ENCODE results near the gene CELF2. TPM values are rescaled to one million over a fixed set of nuclear protein-coding genes. Genes with fewer than 3 reads are reported as not detected.
"Not testable (repeated sequence)": the region's sequence is repeated elsewhere in the genome, so short reads cannot be mapped to it uniquely, and the experiment has no call there.

CELF2 gene
- total RNA-seq, 2 donors from 2014 or later = 116 to 124 TPM

- not testable (repeated sequence) for DNase-seq; H3K4me3 Mint-ChIP-seq; H3K9me3 Mint-ChIP-seq; ATAC-seq (replicated peaks in 1 of 2); H3K36me3 Mint-ChIP-seq (ENCODE audit: insufficient read depth in 2 of 2); H3K27me3 Mint-ChIP-seq (ENCODE audit: low read depth); H3K27ac Mint-ChIP-seq
- H3K4me1 Mint-ChIP-seq (ENCODE audit: low read depth) = peaks cover 13% of the 10 kb centered on the region
Observed at GRCh38 chr10:11366889-11367288, 349.2 kb downstream of the CELF2 start.

GRCh38 chr10:11367505-11367904 is 349.8 kb downstream of the CELF2 start:
- no peak overlapping the region for H3K27ac Mint-ChIP-seq
- no peak for ATAC-seq (replicated peaks in 1 of 2)
- H3K27me3 Mint-ChIP-seq (ENCODE audit: low read depth) = no peaks in the 10 kb centered on the region
- no peak for DNase-seq
- no peaks in the 10 kb centered on the region for H3K36me3 Mint-ChIP-seq (ENCODE audit: insufficient read depth in 2 of 2)
- H3K4me1 Mint-ChIP-seq (ENCODE audit: low read depth) = peaks cover 13% of the 10 kb centered on the region
- peaks cover 0 to 1% of the 10 kb centered on the region in 2 donors for H3K9me3 Mint-ChIP-seq
- H3K4me3 Mint-ChIP-seq = no peak overlapping the region

DNA sequence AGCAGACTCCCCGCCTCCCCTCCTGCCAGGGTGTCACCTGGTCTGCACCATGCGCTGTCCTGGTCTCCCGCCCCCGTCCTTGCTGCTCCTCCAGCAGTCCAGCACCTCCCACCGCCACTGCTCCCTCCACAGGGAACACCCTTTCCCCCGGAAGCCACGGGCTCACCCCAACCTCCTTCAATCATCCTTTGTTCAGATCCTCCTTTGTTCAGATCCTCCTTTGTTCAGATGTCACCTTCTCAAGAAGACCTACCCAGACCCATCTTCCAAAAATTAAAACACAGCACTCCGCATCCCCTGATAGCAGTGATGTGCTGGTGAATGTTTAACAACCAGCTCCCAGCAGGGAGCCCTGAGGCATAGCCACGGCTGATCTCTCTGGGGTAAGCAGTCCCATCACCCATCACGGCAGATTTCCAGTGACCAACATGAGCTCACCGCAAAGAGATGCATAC is 356.1 kb downstream of the CELF2 start:
- peaks cover 1% of the 10 kb centered on the region for H3K4me1 Mint-ChIP-seq (ENCODE audit: low read depth)
- no peaks in the 10 kb centered on the region for H3K9me3 Mint-ChIP-seq
- ATAC-seq (replicated peaks in 1 of 2) = no peak
- DNase-seq = no peak
- H3K27me3 Mint-ChIP-seq (ENCODE audit: low read depth) = no peaks in the 10 kb centered on the region
- H3K27ac Mint-ChIP-seq = no peak overlapping the region
- H3K36me3 Mint-ChIP-seq (ENCODE audit: insufficient read depth in 2 of 2) = no peaks in the 10 kb centered on the region
- no peak overlapping the region for H3K4me3 Mint-ChIP-seq

DNA sequence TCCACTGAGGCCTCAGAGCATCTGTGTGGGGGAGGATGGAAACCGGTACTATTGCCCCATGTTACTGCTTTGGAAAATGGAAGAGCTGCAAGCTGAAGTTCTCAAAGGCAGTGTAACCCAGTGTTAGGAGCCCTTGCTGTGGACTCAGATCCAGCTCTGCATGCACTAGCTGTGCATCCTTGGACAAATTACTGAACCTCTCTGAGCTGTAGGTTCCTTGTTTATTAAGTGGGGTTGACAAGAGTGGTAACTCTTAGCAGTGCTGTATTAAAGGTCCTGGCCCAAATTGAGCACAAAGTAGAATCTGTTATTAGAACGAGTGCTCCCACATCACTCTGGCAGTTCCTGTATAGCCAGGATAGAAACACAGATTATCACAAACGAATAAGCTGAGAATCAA is 359.6 kb downstream of the CELF2 start:
- H3K4me3 Mint-ChIP-seq = no peak overlapping the region
- ATAC-seq (replicated peaks in 1 of 2) (no peak), DNase-seq (no peak)
- no peaks in the 10 kb centered on the region for H3K9me3 Mint-ChIP-seq
- H3K27ac Mint-ChIP-seq = no peak overlapping the region
- H3K4me1 Mint-ChIP-seq (ENCODE audit: low read depth) = peaks cover 17% of the 10 kb centered on the region
- H3K36me3 Mint-ChIP-seq (ENCODE audit: insufficient read depth in 2 of 2) = no peaks in the 10 kb centered on the region
- no peaks in the 10 kb centered on the region for H3K27me3 Mint-ChIP-seq (ENCODE audit: low read depth)

- ATAC-seq (replicated peaks in 1 of 2) (no peak), DNase-seq (no peak)
- Mint-ChIP-seq H3K27ac (no peak overlapping the region), H3K4me3 (no peak overlapping the region), H3K9me3 (no peaks in the 10 kb centered on the region), H3K4me1 (ENCODE audit: low read depth) (peaks cover 20% of the 10 kb centered on the region), H3K27me3 (ENCODE audit: low read depth) (no peaks in the 10 kb centered on the region), H3K36me3 (ENCODE audit: insufficient read depth in 2 of 2) (no peaks in the 10 kb centered on the region)
Observed at GRCh38 chr10:11378835-11379234, 361.2 kb downstream of the CELF2 start.

- H3K4me3 Mint-ChIP-seq = no peak overlapping the region
- no peaks in the 10 kb centered on the region for H3K9me3 Mint-ChIP-seq
- H3K4me1 Mint-ChIP-seq (ENCODE audit: low read depth) = peaks cover 20% of the 10 kb centered on the region
- DNase-seq (no peak), ATAC-seq (replicated peaks in 1 of 2) (no peak)
- H3K27me3 Mint-ChIP-seq (ENCODE audit: low read depth) = no peaks in the 10 kb centered on the region
- H3K27ac Mint-ChIP-seq = no peak overlapping the region
- H3K36me3 Mint-ChIP-seq (ENCODE audit: insufficient read depth in 2 of 2) = no peaks in the 10 kb centered on the region
Observed at GRCh38 chr10:11379771-11380170, 362.1 kb downstream of the CELF2 start.

- H3K27me3 Mint-ChIP-seq (ENCODE audit: low read depth) = no peaks in the 10 kb centered on the region
- H3K4me1 Mint-ChIP-seq (ENCODE audit: low read depth) = peaks cover 20% of the 10 kb centered on the region
- DNase-seq (peak; percentile 25 to 45), ATAC-seq (replicated peaks in 1 of 2) (peak; percentile 82 to 94)
- no peak overlapping the region for H3K4me3 Mint-ChIP-seq
- H3K9me3 Mint-ChIP-seq = no peaks in the 10 kb centered on the region
- peak overlapping the region; percentile 43 for H3K27ac Mint-ChIP-seq
- no peaks in the 10 kb centered on the region for H3K36me3 Mint-ChIP-seq (ENCODE audit: insufficient read depth in 2 of 2)
Observed at GRCh38 chr10:11381023-11381422, 363.4 kb downstream of the CELF2 start.

DNA sequence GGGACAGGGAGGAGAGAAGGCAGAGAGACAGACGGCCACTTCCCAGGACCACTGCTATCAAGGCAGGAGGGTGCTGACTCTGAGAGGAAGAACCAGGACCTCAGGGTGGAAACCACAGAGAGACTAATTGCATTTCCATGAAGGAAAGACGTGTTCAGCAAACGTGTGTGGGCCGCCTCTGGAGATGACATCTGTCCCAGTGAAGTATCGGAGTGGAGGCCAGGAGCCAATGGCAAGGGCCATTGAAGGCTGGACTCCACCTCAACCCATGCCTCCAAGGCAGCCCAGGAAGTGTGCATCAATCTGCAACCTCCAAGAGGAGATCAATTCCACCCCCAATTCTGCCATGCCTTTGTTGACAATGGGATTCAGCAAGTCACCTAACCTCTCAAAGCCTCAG is 363.8 kb downstream of the CELF2 start:
- no peak for DNase-seq

DNA sequence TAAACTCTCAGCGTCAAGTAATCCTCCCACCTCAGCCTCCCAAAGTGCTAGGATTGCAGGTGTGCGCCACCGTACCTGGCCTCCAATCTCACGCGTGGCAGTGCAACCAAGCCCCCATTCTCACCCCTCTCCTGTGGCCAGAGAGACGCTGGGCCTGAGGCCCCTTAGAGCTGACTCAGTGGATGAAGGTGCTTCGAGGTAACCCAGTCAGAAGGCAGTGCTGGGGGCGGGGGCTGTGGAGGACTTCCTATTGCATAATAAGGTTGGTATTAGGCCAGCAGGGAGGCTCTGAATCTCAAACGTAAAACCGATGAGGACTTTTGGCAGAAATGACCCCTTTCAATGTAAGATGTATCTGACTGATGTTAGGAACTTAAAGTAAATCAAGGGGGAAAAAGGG is 364.5 kb downstream of the CELF2 start:
- DNase-seq (no peak), ATAC-seq (replicated peaks in 1 of 2) (no peak)
- Mint-ChIP-seq H3K27ac (no peak overlapping the region), H3K9me3 (no peaks in the 10 kb centered on the region), H3K4me1 (ENCODE audit: low read depth) (peaks cover 20% of the 10 kb centered on the region), H3K27me3 (ENCODE audit: low read depth) (no peaks in the 10 kb centered on the region), H3K36me3 (ENCODE audit: insufficient read depth in 2 of 2) (no peaks in the 10 kb centered on the region), H3K4me3 (no peak overlapping the region)

More for the DNA sequence above, 363.8 kb downstream of the CELF2 start:
- Mint-ChIP-seq H3K9me3 (no peaks in the 10 kb centered on the region), H3K4me1 (ENCODE audit: low read depth) (peaks cover 20% of the 10 kb centered on the region), H3K27ac (no peak overlapping the region), H3K36me3 (ENCODE audit: insufficient read depth in 2 of 2) (no peaks in the 10 kb centered on the region), H3K27me3 (ENCODE audit: low read depth) (no peaks in the 10 kb centered on the region), H3K4me3 (no peak overlapping the region)
- no peak for ATAC-seq (replicated peaks in 1 of 2)

- DNase-seq (no peak), ATAC-seq (replicated peaks in 1 of 2) (no peak)
- peaks cover 15% of the 10 kb centered on the region for H3K4me1 Mint-ChIP-seq (ENCODE audit: low read depth)
- H3K27me3 Mint-ChIP-seq (ENCODE audit: low read depth) = no peaks in the 10 kb centered on the region
- H3K36me3 Mint-ChIP-seq (ENCODE audit: insufficient read depth in 2 of 2) = no peaks in the 10 kb centered on the region
- no peak overlapping the region for H3K4me3 Mint-ChIP-seq
- H3K9me3 Mint-ChIP-seq = no peaks in the 10 kb centered on the region
- no peak overlapping the region for H3K27ac Mint-ChIP-seq
Observed at GRCh38 chr10:11386044-11386443, 368.4 kb downstream of the CELF2 start.
